GM21737 (cell line): ENCODE measurements around the gene MEIS3.
"Not testable (repeated sequence)": the region's sequence is repeated elsewhere in the genome, so short reads cannot be mapped to it uniquely, and the experiment has no call there.

Experiments
- ATAC-seq: cut with Tn5 transposase; IDR thresholded peaks from one replicate; pipeline ENCODE4 v1.9.1; 2021; ENCODE audit warnings: mild to moderate bottlenecking, moderate library complexity; ENCODE audit not compliant: unreplicated experiment

Gene MEIS3

DNA sequence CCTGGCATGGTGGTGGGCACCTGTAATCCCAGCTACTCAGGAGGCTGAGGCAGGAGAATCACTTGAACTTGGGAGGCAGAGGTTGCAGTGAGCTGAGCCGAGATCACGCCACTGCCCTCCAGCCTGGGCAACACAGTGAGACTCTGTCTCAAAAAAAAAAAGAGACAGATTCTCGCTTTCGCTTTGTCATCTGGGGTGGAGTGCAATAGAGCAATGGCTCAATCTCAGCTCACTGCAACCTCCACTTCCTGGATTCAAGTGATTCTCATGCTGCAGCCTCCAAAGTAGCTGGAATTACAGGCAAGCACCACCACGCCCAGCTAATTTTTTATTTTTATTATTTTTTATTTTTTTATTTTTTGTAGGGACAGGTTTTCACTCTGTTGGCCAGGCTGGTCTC is 30.6 kb downstream of the MEIS3 start:
- not testable (repeated sequence) for ATAC-seq

DNA sequence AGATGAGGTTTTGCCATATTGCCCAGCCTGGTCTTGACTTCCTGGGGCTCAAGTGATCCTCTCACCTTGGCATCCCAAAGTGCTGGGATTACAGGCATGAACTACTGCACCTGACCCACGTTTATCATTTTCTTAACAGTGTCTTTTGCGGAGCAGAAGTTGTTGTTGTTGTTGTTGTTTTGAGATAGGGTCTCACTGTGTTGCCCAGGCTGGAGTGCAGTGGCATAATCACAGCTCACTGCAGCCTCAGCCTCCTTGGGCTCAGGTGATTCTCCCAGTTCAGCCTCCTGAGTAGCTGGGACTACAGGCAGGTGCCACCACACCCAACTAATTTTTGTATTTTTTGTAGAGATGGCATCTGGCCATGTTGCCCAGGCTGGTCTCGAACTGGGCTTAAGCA is 31.7 kb downstream of the MEIS3 start:
- ATAC-seq: not testable (repeated sequence)

DNA sequence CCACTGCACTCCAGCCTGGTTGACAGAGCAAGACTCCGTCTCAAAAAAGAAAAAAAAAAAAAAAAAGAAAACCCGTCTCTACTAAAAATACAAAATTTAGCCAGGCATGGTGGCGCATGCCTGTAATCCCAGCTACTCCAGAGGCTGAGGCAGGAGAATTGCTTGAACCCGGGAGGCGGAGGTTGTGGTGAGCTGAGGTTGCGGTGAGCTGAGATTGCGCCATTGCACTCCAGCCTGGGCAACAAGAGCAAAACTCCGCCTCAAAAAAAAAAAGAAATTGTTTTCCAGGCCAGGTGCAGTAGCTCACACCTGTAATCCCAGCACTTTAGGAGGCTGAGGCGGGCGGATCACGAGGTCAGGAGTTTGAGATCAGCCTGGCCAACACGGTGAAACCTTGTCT is 32.7 kb downstream of the MEIS3 start:
- ATAC-seq: not testable (repeated sequence)

DNA sequence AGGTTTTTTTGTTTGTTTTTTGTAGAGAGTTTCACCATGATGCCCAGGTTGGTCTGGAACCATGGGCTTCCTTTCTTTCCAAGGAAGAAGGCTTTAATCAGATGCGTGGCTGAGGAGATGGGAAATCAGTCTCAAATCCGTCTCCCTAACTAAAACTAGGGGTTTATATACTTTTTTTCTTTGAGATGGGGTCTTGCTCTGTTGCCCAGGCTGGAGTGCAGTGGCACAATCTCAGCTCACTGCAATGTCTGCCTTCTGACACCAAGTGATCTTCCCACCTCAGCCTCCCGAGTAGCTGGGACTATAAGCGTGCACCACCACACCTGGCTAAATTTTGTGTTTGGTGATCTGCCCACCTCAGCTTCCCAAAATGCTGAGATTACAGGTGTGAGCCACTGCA is 34.8 kb downstream of the MEIS3 start:
- ATAC-seq: not testable (repeated sequence)

DNA sequence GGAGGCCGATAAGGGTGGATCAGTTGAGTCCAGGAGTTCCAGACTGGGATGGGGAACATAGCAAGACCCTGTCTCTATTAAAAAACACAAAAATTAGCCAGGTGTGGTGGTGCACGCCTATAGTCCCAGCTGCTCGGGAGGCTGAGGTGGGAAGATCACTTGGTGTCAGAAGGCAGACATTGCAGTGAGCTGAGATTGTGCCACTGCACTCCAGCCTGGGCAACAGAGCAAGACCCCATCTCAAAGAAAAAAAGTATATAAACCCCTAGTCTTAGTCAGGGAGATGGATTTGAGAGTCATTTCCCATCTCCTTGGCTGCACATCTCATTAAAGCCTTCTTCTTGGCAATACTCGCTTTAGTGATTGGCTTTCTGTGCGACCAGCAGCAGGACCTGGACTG is 35.4 kb downstream of the MEIS3 start:
- ATAC-seq: not testable (repeated sequence)

DNA sequence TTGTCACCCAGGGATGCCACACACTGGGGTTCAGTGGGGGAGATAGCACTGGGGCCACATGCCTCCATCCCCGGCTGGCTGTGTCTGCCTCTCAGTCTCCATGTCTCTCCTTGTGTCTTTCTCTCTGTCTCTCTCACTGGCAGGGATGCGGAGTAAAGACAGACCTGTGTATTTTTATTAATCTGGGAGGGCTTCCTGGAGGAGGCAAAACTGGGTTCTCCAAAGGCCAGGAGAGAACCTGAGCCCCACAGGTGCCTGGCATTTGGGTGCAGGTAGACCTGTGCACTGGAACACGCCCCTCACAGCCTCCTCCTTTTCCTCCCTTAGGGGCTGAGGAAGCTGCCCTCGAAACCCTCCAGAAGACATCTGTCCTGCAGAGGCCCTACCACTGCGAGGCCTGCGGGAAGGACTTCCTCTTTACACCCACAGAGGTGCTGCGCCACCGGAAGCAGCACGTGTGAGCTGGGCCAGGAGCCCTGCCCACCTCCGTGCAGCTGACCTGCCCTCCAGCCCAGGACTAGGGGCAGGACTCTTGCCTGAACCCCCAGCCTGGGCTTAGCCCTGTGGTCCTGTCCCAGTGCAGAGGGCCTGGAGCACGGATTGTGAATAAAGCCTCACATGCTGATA is 37.6 kb downstream of the MEIS3 start:
- ATAC-seq: no peak

DNA sequence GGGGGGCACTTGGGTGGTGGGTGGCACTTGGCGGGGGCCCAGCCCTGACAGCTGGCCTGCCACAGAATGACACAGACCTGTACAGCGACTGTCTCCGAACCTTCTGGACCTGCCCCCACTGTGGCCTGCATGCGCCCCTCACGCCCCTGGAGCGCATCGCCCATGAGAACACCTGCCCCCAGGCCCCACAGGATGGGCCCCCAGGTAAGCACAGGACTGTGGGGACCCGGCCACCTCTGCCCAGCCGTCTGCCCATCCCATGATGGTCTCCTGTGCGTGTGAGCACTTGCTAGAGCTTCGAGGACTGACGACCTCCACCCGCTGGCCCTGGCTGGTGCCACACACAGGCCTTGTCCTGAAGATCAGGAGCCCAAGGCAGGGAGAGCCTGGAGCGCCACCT is 38.2 kb downstream of the MEIS3 start:
- ATAC-seq: no peak

DNA sequence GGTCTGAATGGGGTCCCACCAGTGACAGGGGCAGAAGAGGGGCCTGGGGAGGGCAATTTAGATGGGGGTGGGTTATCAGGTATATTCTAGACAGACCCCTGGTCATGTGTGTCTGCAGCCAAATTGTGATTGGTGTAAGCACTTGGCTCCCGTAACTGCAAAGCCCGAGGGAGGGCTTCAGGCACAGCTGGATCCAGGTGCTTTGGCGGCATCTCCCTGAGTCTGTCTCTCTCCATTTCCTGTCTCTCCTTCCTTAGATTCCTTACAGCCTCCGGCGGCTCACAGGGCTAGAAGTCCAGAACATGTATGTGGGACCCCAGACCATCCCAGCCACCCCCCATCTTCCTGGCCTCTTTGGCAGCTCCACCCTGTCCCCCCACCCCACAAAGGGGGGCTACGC is 38.8 kb downstream of the MEIS3 start:
- ATAC-seq: no peak

DNA sequence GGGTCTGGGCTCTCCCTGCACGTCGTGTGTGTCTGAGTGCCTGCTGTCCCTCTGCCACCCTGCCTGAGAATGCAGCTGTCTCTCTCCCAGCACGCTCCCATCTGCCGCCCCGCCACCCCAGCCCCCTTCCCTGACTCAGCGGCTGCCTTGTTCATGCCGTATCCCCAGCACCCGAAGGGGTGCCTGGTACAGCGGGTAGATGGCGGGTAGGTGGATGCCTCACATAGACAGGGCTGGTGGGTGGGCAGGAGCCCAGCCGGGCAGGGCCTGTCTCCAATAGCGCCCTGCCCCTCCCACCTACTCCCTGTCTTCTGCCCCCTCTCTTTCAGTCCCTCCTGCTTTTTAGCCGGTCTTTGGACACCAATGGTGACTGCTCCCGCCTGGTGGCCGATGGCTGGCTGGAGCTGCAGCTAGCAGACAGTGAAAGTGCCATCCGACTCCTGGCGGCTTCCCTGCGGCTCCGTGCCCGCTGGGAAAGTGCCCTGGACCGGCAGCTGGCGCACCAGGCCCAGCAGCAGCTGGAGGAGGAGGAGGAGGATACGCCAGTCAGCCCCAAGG is 39.9 kb downstream of the MEIS3 start:
- no peak for ATAC-seq

DNA sequence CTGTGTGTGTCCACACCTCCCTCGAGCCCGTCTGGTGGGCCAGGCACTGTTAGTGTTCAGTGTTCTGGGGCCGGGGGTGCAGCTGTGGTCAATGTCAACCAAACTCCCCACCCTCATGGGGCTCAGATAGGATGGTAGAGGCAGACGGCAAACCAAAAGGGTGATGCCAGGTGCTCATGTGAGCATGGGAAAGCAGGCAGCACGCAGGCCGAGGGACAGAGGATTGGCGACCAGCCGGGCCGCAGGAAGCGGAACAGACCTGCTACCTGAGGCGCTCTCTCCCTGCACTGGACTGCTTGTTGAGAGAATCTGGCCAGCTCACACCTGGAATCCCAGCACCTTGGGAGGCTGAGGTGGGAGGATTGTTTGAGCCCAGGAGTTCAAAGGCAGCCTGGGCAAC is 41.1 kb downstream of the MEIS3 start:
- no peak for ATAC-seq

DNA sequence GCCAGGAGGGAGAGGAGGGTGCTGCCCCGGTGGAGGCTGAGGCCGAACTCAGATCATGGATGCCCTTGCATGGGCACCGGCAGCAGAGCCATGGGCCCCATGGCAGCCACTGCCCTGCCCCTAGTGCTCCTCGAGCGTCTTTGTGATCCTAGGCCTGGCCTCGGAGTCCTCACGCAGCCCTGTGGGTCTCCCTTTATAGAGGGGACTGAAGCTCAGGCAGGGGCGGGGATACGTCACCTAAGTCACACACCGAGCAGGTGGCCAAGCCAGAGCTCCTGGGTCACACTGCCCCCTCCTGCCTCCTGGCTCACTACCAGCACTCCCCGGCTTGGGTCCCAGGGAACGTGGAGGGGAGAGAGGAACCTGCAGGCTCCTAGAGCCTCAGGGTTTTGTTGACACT is 41.5 kb downstream of the MEIS3 start:
- ATAC-seq: no peak

DNA sequence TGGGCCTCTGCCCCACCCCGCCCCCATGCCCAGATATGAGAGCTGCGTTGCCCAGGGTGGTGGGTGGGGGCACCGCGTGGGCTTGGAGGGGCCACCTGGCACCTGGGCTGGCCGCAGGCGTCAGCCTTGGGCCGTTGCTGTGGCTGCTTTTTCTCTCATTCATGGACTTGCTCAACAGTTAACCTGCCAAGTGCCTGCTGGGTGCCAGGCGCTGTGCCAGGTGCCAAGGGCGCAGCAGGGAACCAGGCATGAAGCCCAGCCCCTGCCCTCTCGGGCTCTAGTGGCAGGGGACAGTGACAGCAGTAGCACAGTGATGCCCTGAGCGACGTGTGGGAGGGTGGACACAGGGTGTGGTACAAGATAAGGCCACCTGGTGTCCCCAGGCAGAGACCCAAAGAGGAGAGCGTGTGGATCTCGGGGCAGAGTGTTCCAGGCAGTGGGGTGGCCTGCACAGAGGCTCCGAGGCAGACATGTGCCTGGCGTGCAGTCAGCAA is 42.1 kb downstream of the MEIS3 start:
- no peak for ATAC-seq

DNA sequence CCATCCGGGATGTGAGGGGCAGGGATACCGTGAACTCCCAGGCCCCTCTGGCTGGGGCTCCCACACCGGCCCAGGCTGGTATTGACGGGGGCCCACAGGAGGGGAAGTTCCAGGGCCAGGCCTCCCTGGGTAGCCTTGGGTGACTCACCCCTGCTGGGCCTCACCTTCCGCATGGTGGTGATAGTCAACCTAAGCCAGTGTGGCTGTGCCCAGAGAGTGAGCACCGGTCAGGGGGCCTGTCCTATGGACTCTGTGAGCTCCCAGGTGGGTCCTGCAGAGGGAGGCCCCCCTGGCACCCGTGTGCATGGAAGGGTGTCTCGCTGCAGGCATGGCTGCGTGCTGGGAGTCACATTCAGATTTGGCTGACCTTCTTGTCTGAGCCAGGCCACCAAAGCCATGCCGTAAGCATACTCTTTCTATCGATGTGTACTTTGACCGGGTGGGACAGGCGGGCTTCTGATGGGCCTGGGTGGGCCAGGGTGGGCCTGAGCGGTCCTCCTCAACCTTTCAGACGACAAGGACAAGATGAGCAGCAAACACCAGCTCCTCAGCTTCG is 42.7 kb downstream of the MEIS3 start:
- no peak for ATAC-seq

DNA sequence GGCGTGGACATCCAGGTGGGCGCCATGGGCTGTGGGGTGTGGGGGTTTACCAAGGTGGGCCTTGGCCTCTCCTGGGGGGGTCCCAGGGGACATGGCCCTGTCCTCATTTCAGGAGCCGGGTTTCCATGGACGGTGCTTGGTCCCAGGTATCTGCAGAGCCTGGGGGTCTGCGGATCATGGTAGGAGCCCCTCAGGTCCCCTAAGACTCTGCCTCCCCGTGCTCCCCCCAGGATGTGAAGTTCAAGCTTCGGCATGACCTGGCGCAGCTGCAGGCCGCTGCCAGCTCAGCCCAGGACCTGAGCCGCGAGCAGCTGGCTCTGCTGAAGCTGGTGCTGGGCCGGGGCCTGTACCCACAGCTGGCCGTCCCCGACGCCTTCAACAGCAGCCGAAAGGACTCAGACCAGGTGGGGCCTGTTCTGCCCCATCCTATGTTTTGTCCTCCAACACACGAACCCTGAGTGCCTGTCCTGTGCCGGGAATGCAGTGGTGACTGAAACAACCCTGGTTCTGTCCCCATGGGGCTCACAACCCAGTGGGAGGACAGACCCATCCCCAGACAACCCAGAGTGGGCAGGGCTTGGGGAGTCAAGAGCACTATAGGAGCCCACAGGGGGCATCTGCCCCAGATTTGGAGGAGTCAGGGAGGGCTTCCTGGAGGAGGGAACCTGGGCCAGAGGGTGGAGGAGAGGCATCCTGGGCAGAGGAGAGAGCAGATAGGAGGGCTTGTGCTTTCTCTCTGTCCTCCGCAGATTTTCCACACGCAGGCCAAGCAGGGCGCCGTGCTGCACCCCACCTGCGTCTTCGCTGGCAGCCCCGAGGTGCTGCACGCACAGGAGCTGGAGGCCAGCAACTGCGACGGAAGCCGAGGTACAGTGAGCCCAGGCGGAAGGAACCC is 43.4 kb downstream of the MEIS3 start:
- ATAC-seq: no peak

DNA sequence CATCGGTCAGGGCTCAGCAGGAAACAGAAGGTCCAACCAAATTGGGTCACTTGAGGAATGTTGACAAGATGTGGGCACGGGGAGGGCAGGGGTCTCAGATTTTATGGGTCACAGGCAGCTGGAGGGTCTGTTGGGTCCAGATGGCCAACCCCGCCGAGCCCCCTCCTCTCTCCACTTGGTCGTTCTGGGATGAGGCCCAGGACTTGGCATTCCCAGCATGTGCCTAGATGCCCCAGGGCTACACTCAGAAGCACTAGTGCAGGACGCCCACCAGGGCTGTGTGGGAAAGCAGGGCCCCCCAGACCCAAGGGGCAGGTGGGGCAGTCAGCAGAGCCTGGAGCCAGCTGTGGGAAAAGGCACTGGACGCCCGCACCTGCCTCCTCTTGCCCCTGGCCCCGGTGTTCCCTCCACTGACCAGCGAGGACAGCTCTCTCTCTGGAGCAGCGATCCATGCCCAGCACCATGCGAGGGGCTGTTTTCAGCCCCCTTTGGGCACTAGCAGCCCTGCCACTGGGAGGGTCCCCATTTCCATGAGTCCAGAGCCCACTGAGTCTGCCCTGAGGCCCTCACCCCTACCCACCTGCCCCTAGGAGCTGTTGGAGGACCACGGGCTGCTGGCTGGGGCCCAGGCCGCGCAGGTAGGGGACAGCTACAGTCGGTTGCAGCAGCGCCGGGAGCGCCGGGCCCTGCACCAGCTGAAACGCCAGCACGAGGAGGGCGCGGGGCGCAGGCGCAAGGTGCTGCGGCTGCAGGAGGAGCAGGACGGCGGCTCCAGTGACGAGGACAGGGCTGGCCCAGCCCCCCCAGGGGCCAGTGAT is 44.2 kb downstream of the MEIS3 start:
- ATAC-seq: no peak

DNA sequence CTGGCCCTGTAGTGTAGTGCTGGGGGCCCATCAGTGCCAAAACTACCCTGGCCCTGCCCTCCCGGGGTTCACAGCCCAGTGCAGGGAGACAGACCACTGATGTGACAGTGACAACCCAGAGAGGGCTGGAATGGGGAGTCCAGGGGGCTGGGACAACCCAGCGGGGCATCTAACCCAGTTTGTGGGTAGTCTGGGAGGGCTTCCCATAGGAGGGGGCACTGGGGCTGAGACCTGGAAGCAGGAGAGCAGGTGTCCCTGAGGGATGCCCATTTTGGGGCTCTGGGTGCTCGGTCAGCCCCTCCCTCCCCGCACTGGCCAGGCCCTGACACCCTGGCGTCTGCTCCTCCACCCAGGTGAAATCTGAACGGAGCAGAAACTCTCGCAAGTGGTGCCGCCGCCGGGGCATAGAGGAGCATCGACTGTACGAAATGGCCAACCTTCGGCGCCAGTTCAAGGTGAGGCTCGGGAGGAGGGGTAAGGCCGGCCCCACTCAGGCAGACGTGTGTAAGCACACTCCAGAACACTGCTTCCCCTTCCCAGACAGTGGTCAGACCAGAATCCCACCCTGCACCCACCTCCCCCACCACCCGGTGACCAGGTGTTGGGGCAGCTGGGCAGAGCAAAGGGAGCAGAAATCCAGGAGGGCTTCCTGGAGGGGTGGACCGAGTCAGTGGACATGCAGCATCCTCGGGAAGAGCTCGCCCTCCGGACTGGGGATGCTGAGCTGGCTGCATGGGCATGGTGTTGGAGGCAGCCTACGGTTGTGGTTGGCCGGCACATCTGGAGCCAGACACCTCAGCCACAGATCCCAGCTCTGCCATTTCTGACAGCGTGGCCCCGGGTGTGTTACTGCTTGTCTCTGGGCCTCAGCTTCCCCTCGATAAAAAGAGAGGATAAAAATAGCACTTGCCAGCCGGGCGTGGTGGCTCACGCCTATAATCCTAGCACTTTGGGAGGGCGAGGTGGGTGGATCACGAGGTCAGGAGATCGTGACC is 45.8 kb downstream of the MEIS3 start:
- ATAC-seq: no peak

DNA sequence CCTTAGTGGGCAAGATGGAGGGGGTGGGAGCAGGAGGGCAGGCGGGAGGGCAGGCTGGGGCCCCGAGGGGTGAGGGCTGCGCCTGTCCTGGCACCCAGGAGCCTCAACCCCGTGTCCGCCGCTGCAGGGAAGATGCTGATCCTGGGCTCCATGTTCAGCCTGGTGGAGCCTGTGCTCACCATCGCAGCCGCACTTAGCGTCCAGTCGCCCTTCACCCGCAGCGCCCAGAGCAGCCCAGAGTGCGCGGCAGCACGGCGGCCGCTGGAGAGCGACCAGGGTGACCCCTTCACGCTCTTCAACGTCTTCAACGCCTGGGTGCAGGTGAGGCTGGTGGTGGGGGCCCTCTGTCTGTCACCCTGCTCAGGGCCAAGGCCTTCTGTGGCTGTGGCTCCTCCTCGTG is 46.7 kb downstream of the MEIS3 start:
- no peak for ATAC-seq

DNA sequence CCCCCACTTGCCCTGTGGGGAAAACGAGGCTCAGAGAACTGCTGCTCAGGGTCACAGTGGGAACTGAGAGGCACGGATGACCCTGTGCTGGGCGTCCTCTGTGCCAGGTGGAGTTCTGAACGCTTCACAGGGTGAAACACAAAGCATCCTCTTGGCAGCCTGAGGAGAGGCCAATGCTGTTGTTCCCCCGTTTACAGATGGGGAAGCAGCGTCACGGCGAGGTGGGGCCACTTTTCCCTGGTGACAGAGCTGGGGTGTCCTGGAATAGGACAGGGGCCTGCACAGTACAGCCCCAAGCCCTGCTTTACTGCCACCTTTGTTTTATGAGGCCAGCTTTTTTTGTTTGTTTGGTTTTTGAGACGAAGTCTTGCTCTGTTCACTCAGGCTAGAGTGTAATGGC is 48.1 kb downstream of the MEIS3 start:
- no peak for ATAC-seq

DNA sequence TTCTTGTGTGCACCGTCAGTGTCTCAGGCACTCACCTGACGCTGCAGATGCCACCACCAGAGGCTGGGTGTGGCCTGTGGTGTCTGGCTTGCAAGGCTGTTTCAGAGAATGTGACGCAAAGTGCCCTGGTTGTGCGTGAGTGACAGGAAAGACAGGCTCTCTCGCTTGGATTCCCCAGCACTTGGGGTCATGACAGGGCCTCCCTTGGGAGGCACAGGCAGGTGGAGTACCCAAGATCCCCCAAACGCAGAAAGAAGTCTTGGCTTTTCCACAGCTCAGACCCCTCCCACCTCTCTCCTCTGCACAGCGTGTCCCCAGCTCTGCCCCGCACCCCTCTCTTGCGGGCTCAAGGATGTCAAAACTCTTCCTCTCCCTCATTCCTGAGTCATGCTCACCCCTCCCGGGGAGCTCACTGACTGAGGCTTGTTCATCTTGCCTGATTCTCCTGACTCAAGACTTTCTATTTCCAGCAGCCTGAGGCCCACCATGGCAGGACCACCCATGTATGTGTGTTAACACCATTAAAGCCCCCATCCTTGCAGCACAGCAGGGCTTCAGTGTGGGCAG is 49.2 kb downstream of the MEIS3 start:
- ATAC-seq: no peak
